ENCODE data around the gene SIGLEC12.
"Not testable (repeated sequence)": the region's sequence is repeated elsewhere in the genome, so short reads cannot be mapped to it uniquely, and the experiment has no call there.

SIGLEC12 gene

DNA sequence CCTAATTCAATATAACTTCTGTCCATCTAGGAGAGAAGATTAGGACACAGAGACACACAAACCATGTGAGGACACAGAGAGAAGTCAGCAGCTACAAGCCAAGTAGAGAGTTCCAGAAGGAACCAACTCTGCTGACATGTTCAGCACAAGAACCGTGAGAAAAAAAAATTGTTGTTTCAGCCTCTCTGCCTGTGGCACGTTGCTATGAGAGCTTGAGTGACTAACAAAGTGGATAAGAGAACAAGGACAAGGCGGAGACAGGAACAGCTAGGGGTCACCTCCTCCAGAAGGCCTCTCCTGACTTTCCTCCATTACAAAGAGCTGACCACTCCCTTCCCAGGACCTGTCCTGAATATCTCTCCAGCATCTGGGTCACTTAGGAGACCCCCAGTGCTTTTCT is 5.6 kb upstream of the SIGLEC12 start:
- TF ChIP-seq, protein P1, sequence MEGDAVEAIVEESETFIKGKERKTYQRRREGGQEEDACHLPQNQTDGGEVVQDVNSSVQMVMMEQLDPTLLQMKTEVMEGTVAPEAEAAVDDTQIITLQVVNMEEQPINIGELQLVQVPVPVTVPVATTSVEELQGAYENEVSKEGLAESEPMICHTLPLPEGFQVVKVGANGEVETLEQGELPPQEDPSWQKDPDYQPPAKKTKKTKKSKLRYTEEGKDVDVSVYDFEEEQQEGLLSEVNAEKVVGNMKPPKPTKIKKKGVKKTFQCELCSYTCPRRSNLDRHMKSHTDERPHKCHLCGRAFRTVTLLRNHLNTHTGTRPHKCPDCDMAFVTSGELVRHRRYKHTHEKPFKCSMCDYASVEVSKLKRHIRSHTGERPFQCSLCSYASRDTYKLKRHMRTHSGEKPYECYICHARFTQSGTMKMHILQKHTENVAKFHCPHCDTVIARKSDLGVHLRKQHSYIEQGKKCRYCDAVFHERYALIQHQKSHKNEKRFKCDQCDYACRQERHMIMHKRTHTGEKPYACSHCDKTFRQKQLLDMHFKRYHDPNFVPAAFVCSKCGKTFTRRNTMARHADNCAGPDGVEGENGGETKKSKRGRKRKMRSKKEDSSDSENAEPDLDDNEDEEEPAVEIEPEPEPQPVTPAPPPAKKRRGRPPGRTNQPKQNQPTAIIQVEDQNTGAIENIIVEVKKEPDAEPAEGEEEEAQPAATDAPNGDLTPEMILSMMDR (IDR thresholded peaks at IDR 0.05; ENCODE audit: insufficient read depth, low read length, missing control alignments): no peak
- DNase-seq (ENCODE audit: low read depth, low spot score): no peak
- no peak overlapping the region for H3K4me3 ChIP-seq (ENCODE audit: low read depth, low read length)
- POLR2A ChIA-PET: no interaction called here
- CTCF ChIA-PET: interaction anchor here (0.8 to 3.1 kb wide), 2 partner anchors 8 to 9 kb away, joined by 4 to 12 read pairs; no protein-coding TSS in a partner anchor

DNA sequence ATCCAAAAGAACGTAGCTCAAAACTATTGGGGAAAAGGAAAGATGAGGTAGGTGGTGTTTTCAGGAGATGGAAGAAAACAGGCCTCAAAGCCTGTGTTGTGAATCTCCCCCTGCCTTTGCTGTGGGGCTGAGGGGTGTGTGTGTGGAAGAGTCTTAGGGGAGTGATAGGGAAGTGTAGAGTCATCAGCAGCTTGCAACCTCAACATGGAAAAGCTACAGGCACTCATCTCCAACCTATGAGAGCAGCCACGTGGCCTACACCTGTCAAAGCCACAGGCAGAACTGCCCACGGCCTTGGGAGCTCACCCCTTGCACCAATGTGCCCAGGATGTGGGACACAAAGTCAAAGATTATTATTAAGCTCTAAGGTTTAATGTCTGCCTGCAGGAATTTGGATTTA is 4.3 kb upstream of the SIGLEC12 start:
- no peak for DNase-seq (ENCODE audit: low read depth, low spot score)
- H3K4me3 ChIP-seq (ENCODE audit: low read depth, low read length): no peak overlapping the region
- ChIA-PET POLR2A (no interaction called here), CTCF (interaction anchor here (3.1 kb wide), 1 partner anchor 9 kb away, joined by 12 read pairs; no protein-coding TSS in a partner anchor)
- TF ChIP-seq, protein P1 (IDR thresholded peaks at IDR 0.05; ENCODE audit: insufficient read depth, low read length, missing control alignments): no peak

DNA sequence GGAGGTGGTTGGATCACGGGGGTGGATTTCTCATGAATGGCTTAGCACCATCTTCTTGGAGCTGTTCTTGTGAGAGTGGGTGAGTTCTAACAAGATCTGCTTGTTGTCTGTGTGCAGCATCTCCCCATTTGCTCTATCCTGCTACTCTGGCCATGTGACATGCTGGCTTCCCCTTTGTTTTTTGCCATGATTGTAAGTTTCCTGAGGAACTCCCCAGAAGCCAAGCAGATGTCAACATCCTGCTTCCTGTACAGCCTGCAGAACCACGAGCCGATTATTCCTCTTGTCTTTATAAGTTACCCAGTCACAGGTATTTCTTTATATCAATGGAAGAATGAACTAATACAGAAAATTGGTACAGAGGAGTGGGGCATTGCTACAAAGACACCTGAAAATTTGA is 2.3 kb upstream of the SIGLEC12 start:
- CTCF ChIA-PET: interaction anchor here (3.1 kb wide), 1 partner anchor 11 kb away, joined by 12 read pairs; no protein-coding TSS in a partner anchor
- no peak for DNase-seq (ENCODE audit: low read depth, low spot score)
- no peak overlapping the region for H3K4me3 ChIP-seq (ENCODE audit: low read depth, low read length)
- TF ChIP-seq, protein P1 (IDR thresholded peaks at IDR 0.05; ENCODE audit: insufficient read depth, low read length, missing control alignments): no peak
- POLR2A ChIA-PET: no interaction called here

DNA sequence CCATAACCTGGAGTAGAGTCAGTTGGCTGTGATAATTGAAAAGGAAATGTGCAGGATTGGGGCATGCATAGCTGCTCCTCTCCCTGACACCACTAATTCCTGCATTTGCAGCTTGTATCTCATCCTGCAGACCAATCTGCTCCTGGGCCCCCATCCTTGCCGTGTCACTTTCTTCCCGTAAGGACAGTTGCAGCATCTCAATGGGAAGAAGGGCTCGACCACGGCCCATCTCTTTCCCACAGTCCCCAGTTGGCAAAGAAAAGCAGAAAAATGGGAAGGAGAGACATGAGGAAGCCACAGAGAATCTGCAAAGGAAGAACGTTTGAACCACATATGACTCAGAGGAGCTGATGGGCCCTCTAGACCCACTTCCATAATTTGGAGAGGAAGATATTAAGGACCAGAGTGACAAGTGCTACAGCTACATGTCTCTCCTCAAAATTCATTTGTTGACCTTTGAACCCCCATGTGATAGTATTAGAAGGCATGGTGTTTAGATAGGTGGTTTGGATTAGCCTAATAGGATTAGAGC is 1.8 kb upstream of the SIGLEC12 start:
- POLR2A ChIA-PET: no interaction called here
- no peak overlapping the region for H3K4me3 ChIP-seq (ENCODE audit: low read depth, low read length)
- TF ChIP-seq, protein P1 (IDR thresholded peaks at IDR 0.05; ENCODE audit: insufficient read depth, low read length, missing control alignments): no peak
- no peak for DNase-seq (ENCODE audit: low read depth, low spot score)
- CTCF ChIA-PET: interaction anchor here (0.7 kb wide), 1 partner anchor 12 kb away, joined by 3 read pairs; no protein-coding TSS in a partner anchor

DNA sequence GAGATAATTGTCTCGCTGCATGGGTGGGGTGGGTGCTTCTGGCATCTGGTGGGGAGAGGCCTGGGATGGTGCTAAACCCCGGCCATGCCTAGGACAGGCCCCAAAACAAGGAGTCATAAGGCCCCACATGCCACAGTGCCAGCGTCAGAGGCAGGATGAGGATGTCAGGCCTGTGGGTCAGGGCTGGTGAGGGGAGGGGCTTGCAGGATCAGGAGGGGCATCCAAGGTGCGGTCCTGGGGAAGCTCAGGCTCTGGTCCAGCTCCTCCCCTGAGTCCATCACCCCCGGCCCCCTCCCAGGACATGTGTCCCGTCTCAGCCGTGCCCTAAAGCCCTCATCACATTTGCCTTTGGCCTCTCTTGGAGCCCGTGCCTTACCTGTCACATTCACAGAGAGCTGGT is 669 bp downstream of the SIGLEC12 start:
- CTCF ChIA-PET; DNase-seq (ENCODE audit: low read depth, low spot score); H3K4me3 ChIP-seq (ENCODE audit: low read depth, low read length); POLR2A ChIA-PET: not testable (repeated sequence)

DNA sequence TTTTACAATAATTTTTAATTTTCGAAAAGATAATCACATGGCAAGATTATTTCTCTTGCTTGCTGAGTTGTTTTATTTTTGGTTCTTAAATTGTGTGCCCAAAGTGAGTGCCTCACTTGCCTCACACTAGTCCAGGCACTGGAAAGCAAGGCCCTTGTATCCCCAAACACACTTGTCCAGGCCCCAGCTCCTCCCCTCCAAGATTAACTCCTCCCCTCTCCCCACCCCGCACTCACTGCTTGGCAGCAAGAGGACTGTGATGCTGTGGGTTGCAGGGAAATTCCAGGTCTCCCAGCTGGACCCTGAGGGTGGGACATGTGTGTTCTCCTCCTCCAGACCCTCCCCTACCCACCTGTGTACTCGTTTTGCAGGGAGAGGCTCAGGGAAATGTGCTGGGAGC is 3.9 kb downstream of the SIGLEC12 start:
- ChIA-PET CTCF (interaction anchor here (0.9 kb wide), 1 partner anchor 23 kb away, joined by 3 read pairs; no protein-coding TSS in a partner anchor), POLR2A (no interaction called here)
- DNase-seq (ENCODE audit: low read depth, low spot score): no peak
- TF ChIP-seq, protein P1 (IDR thresholded peaks at IDR 0.05; ENCODE audit: insufficient read depth, low read length, missing control alignments): no peak
- H3K4me3 ChIP-seq (ENCODE audit: low read depth, low read length): no peak overlapping the region

DNA sequence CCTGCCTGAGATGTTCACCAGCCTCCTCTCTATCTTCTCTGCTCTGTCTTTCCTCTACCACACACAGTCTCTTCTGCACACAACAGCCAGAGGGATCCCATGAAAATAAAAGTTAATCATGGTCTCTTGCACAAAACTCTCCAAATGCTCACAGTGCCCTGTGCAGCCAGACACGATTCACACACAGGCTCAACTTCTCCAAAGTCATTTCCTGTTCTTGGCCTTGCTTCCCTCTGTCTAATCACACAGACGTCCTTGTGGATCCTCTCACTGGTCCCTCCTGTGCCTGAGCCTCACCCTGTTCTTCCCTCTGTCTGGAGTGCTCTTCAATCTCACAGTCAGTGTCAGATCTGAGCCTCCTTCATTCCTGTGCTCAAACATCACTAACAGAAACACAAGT is 7.8 kb downstream of the SIGLEC12 start:
- POLR2A ChIA-PET: no interaction called here
- no peak for DNase-seq (ENCODE audit: low read depth, low spot score)
- CTCF ChIA-PET: no interaction called here
- TF ChIP-seq, protein P1 (IDR thresholded peaks at IDR 0.05; ENCODE audit: insufficient read depth, low read length, missing control alignments): no peak
- no peak overlapping the region for H3K4me3 ChIP-seq (ENCODE audit: low read depth, low read length)

All from AG04449 (cell line).